Measurements from ENCODE around the gene NUDT10.
"Not testable (repeated sequence)": the region's sequence is repeated elsewhere in the genome, so short reads cannot be mapped to it uniquely, and the experiment has no call there.

The NUDT10 gene

DNA sequence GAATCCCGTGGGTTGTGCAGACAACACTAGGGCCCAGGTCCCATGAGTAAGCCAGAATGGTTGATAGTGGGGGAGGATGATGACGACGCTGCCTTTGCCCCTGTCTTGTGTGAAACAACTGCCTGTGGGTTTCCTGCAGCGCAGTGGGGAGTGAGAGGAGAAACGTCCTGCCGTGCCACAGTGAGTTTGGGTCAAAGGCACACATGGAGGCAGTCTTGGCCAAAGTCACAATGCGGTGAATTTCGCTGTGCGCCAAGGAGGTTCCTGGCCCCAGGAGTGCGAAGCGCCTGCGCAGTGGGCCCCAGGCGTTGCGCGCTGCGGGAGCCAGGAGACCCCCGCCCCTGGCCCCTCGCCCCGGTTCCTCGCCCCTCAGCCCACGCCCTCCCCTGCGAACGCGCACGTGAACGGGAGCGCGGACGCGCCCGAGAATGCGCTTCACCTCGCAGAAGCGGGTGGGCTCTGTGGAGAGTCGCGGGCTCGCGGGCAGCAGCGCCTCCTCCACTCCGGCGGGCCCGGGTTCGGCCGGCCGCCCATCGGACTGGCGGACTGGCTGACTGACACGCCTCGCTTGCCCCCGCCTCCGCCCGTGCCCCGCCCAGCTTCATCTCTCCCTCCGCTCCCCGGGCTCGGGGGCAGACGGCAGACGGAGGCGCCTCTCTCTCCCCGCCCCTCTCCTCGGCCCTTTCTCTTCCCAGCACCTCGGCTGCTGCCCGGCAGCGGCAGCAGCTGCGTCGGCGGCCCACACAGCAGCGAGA, at the start of gene NUDT10:
Gene NUDT10 (plus strand): TSS at position 635 of the 755 bp plus-strand sequence. CDS start 144 bp downstream, outside the sequence.
- peak; percentile 7 for DNase-seq

DNA sequence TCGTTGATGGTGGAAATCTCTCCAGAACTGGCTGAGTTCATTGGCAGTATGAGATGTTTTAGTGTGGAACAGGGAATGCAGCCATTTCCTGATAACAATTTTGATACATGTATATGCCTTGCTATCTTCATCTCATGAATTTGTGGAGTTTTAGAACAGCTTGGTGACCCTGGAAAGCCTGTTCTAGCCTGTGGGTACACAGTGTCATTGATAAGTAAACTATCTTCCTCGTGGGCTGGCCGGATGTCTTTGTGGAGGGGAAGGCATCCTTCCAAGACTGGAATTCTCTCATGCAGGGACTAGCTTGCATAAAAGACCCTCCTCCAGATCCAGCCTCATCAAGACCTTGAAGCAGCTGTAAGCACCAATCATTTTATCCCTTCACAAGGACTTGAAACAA, 40.2 kb upstream of the NUDT10 start:
- no peak for DNase-seq

DNA sequence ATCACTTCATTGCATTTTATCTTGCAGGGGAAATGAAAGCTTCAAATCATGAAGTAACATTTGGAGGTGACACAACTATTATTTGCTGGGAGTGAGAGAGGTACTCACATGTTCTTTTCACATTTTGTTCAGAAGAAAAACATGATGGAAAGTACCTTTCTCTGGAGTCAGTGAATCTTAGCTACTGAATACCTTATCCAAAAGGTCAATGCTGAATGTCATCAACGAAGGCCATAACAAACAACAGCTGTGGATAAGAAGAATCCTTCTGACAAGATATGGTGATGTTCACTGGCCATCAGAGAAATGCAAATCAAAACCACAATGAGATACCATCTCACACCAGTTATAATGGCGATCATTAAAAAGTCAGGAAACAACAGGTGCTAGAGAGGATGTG, 36.5 kb upstream of the NUDT10 start:
- no peak for DNase-seq

DNA sequence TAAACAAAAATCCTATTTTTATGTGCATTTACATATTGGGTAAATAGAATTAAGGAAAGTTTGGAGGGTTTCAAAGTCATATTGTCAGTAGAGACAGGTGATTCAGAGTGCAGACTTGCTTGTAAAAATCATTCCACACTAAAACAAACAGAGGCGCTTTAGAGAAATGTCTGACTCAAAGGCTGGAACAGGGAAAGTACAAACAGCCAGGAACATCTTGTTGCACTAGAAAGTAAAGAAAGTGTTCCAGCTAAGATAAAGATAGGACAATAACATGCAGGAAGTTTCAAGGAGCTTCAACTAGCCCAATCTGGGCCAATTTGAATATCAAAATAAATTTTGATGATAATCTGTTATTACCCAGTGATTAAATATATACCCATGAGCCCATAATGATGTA, 16.4 kb upstream of the NUDT10 start:
- no peak for DNase-seq

DNA sequence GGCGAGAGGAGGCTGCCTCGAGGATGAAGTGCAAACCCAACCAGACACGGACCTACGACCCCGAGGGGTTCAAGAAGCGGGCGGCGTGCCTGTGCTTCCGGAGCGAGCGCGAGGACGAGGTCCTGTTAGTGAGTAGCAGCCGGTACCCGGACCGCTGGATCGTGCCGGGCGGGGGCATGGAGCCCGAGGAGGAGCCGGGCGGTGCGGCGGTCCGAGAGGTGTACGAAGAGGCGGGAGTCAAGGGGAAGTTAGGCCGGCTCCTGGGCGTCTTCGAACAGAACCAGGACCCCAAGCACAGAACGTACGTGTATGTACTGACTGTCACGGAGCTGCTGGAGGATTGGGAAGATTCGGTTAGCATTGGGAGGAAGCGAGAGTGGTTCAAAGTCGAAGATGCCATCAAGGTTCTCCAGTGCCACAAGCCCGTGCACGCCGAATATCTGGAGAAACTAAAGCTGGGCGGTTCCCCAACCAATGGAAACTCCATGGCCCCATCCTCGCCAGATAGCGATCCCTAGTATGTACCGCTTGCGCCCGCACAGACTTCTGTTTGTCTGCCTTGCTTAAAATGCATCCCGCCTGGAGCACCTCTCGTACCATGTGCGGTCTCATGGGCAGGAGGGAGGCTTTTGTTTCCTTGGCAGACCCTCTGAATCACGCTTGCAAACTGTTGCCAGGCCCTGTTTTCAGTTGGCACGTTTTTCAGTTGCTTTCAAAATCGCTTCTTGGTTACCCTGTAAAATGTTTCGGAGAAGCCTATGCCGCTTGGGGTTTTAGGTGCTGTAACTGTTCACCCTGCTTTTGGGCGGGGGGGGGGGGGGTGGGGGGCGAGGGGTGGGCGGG, 542 bp downstream of the NUDT10 start:
- not testable (repeated sequence) for DNase-seq

DNA sequence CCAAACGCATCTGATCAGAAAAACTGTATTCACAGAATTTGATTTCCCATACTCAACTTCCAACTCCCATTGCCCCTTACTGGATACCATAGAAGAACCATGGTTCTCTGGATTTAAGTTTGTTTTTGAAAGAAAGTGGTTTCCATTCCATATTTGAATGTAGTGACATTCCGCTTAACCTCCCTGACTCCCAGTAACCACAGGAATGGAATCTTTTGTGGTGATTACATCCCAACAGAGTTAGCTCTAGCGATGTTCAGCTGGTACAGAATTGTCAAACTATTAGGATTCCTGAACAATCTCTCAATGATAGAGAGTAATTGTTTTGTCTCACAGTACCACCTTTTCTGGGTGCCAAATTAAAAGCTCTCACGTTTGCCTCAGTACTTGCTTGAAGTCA, 1.7 kb downstream of the NUDT10 start:
- no peak for DNase-seq

DNA sequence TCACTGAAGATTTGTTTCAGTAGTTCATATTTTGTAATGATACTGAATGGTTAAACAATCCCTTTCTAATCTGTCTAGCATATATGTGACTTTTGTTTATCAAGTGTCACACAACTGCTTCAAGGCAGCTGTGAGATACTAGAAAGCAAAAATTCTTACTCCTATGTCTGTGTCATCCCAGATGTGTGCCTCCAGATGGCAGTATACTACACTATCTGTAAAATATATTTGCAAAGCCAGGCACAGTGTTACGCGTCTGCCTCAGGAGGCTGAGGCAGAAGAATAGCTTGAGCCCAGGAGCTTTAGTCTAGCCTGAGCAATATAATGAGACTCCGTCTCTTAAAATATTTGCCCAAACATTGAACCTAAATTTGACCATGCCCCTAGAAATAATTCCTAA, 4.0 kb downstream of the NUDT10 start:
- DNase-seq = peak; percentile 55

DNA sequence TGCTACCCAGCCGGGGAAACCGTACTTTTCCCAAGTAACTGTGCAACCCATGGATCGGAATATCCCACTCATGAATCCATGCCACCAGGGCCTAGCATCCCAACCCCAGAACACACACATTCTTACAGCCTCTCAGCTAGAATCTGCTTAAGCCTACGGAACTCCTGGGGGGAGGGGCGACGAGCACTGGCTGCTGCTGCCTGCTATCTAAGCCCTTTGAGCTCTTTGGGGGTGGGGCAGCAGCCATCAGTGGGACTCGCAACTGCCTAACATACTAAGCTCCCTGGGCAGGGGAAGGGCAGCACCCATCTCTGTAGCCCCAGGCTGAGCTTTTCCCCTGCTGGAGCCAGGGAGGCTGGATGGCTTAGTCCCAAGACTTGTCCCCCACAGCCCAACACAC, 28.6 kb downstream of the NUDT10 start:
- DNase-seq = no peak

DNA sequence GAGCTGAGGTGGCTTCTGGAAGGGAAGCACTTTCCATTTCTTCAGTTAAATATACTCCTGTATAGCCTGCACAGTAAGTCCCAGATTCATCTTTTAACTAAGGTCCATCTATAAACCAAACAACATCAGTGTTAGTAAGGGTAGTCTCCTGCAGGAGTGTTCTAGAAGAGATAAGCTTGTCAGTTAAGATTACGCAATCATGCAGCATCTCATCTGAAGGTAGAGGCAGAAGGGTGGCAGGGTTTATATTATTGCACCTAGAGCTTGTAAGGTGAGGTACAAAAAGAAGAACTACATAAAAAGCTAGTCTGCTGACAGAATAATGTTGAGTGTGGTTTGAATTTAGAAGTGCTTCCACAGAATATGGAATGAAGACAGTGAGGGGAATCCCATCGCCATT, 44.0 kb downstream of the NUDT10 start:
- DNase-seq = no peak
